ENCODE measurements around the gene E2F4.

E2F4 gene

DNA sequence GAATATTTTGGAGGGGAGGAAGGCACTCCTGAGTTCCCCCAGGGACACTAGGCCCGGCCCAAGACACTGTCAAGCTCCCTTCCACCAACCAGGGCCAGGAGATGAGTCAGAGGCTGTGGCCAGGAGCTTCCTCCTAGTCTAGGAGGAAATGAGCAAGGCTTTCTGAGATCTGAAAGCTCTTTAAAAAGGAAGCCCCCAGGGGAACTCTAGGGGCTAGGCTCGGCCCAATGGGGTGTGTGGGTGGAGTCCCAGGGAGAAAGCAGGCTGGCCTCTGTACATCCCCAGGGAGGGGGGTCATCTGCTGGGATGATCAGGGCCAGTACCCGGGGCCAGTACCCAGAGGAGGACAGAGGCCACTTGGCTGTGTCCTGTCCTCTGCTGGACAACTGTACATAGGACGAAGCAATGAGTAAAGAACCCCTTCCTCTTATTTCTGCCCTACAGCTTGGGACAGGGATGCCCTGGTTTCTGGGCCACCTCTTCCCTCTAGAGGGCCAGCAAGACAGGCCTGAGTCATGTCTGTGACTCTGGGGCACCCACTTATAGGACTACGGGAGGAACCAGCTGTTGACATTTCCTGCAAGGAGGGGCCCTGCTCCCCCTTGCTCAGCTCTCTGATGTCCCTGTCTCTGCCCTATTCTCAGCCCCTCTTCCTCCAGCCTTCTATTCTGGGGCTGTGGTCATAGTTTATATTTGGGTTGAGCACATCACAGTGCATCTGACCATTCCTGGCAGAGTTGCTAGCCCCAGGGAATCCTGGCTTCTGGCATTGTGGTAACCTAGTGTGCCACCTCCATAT lies 52.6 kb downstream of the E2F4 start:
- DNase-seq (ENCODE audit: low read depth): no peak
- no peak for TF ChIP-seq CTCF (IDR thresholded peaks at IDR 0.05; ENCODE audit: control insufficient read depth, extremely low read depth, insufficient read depth)
- no peak overlapping the region for H3K4me3 ChIP-seq (ENCODE audit: low read depth, low read length)

DNA sequence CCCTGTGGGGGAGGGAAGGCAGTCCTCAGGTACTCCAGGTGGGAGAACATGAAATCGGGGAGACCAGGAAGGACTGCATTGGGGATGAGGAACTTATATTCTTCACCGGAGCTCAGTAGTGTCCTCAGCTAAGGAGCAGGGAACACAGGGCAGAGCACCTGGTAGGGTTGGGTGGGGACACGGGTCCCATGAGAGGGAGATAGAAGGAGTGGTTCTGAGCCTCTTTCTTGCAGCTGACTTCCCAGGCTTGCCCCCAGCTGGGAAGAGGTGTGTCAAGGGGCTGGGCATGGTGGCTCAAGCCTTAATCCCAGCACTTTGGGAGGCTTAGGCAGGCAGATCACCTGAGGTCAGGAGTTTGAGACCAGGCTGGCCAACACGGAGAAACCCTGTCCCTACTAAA lies 53.2 kb downstream of the E2F4 start:
- H3K4me3 ChIP-seq (ENCODE audit: low read depth, low read length): peak overlapping the region; percentile 80
- TF ChIP-seq CTCF (IDR thresholded peaks at IDR 0.05; ENCODE audit: control insufficient read depth, extremely low read depth, insufficient read depth): no peak

GRCh38 chr16:67245674-67246080 lies 53.7 kb downstream of the E2F4 start:
- H3K4me3 ChIP-seq (ENCODE audit: low read depth, low read length): peak overlapping the region; percentile 80
- no peak for DNase-seq (ENCODE audit: low read depth)
- TF ChIP-seq CTCF (IDR thresholded peaks at IDR 0.05; ENCODE audit: control insufficient read depth, extremely low read depth, insufficient read depth): no peak

More for the DNA sequence above, 53.2 kb downstream of the E2F4 start:
- no peak for DNase-seq (ENCODE audit: low read depth)

- H3K4me3 ChIP-seq (ENCODE audit: low read depth, low read length): peak overlapping the region; percentile 80
- TF ChIP-seq CTCF (IDR thresholded peaks at IDR 0.05; ENCODE audit: control insufficient read depth, extremely low read depth, insufficient read depth): peak; percentile 37
- no peak for DNase-seq (ENCODE audit: low read depth)
These were observed 54.3 kb downstream of the E2F4 start for GRCh38 chr16:67246081-67246755.

- peak overlapping the region; percentile 80 for H3K4me3 ChIP-seq (ENCODE audit: low read depth, low read length)
- DNase-seq (ENCODE audit: low read depth): peak; percentile 87
- TF ChIP-seq CTCF (IDR thresholded peaks at IDR 0.05; ENCODE audit: control insufficient read depth, extremely low read depth, insufficient read depth): peak; percentile 36; the same call in 1 of the 2 replicates
These were observed 54.8 kb downstream of the E2F4 start for GRCh38 chr16:67246756-67247191.

DNA sequence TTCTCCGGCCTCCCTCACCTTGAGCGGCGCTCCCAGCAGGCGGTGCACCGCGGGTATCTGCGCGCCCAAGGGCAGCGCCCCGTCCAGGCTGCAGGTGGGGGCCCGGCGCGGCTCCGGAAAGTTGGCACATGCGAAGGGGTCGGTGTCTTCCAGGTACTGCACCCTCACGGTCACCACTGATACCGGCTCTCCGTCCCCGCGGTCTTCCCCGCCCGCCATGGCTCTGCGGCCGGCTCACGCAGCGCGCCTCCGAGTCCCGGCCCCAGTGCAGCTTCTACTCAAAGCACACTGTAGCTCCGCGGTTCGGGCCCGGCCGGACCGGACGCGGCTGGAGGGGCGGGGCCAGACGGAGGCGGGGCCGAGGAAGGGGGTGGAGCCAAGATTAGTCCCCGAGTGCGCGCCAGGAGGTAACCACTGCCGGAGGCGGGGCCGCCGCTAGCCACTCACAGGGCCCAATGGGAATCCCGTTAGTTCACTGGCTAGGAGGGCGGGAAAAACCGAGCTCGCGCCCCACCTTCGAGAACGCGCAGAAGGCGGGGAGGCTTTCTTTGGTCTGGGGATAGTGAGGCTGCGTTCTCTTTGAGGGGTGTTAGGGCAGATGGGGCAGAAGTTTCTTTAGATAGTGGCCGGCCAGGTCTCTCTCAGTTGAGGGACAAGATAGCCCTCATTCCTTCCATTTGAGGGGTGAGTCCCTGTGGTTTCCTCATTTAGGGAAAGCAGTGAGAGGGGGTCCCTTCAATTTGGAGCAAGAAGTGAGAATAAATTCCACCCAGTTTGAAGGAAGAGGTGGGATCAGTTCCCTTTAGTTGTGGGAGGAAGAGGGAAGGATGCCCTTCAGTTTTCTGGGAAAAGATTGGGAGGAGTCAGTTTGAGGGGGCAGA lies 55.5 kb downstream of the E2F4 start, which contains the start of gene FHOD1:
Gene FHOD1, minus strand, starts transcription at position 290 of the 881 bp plus-strand sequence. Its CDS starts 71 bp downstream, at position 219.
- H3K4me3 ChIP-seq (ENCODE audit: low read depth, low read length): peak within 1 kb of the TSS; percentile 80
- TF ChIP-seq CTCF (IDR thresholded peaks at IDR 0.05; ENCODE audit: control insufficient read depth, extremely low read depth, insufficient read depth): 0 out of 2 replicates have a peak, but pooled peaks have one; percentile 12
- DNase-seq (ENCODE audit: low read depth): peak; percentile 83

Data from LNCaP clone FGC (cell line).